Stimulated activated CD4-positive, alpha-beta T cell treated with anti-CD3 and anti-CD28 coated beads, Interleukin-1b, Interleukin-23, amount 100 ng/mL, for 24 hours (primary cell): ENCODE data around the gene KCTD19.
A peak's percentile ranks its signal among the peaks of the same experiment; 100 is the strongest.
"Not testable (repeated sequence)": the region's sequence is repeated elsewhere in the genome, so short reads cannot be mapped to it uniquely, and the experiment has no call there.

Experiments used
- DNase-seq, 4 experiments: peaks; one replicate each; pipeline ENCODE4 v3.0.0-alpha.2; 2020; ENCODE audit warnings: low read depth in 4 of 4, low spot score in 1 of 4

The KCTD19 gene

GRCh38 chr16:67326472-67327309 is at the start of gene KCTD19, which contains the start of gene LRRC36:
Gene KCTD19, minus strand, starts transcription at chr16:67326741. Its CDS starts 34 bp downstream, at chr16:67326707.
Gene LRRC36, plus strand, starts transcription at chr16:67326815. Its CDS starts 48 bp downstream, at chr16:67326863.
- peak in 3 of 4 experiments; percentile 26 to 67 (median 36) for DNase-seq

GRCh38 chr16:67376012-67376411 is 49.5 kb upstream of the KCTD19 start:
- not testable (repeated sequence) for DNase-seq

- DNase-seq: no peak
Observed at GRCh38 chr16:67372664-67373063, 46.1 kb upstream of the KCTD19 start.

GRCh38 chr16:67370661-67371060 is 44.1 kb upstream of the KCTD19 start:
- DNase-seq: no peak

GRCh38 chr16:67364600-67365235 is 38.2 kb upstream of the KCTD19 start:
- DNase-seq: no peak

GRCh38 chr16:67361038-67361437 is 34.5 kb upstream of the KCTD19 start:
- no peak for DNase-seq

GRCh38 chr16:67359540-67360269 is 33.2 kb upstream of the KCTD19 start:
- DNase-seq: not testable (repeated sequence)

- DNase-seq: no peak
Observed at GRCh38 chr16:67357561-67357960, 31.0 kb upstream of the KCTD19 start.

- DNase-seq: no peak
Observed at GRCh38 chr16:67356396-67356795, 29.9 kb upstream of the KCTD19 start.

GRCh38 chr16:67352463-67352862 is 25.9 kb upstream of the KCTD19 start:
- not testable (repeated sequence) for DNase-seq

- DNase-seq: no peak
Observed at GRCh38 chr16:67350324-67350723, 23.8 kb upstream of the KCTD19 start.

GRCh38 chr16:67349172-67349571 is 22.6 kb upstream of the KCTD19 start:
- DNase-seq: no peak

- DNase-seq: no peak
Observed at GRCh38 chr16:67346341-67346740, 19.8 kb upstream of the KCTD19 start.

- DNase-seq: no peak
Observed at GRCh38 chr16:67345401-67345800, 18.9 kb upstream of the KCTD19 start.

GRCh38 chr16:67342616-67343015 is 16.1 kb upstream of the KCTD19 start:
- no peak for DNase-seq

GRCh38 chr16:67341250-67341649 is 14.7 kb upstream of the KCTD19 start:
- no peak for DNase-seq

GRCh38 chr16:67339453-67339852 is 12.9 kb upstream of the KCTD19 start:
- no peak for DNase-seq

- DNase-seq: no peak
Observed at GRCh38 chr16:67336648-67337047, 10.1 kb upstream of the KCTD19 start.

GRCh38 chr16:67336116-67336515 is 9.6 kb upstream of the KCTD19 start:
- DNase-seq: no peak

GRCh38 chr16:67333315-67333714 is 6.8 kb upstream of the KCTD19 start:
- no peak for DNase-seq

- no peak for DNase-seq
Observed at GRCh38 chr16:67329901-67330300, 3.4 kb upstream of the KCTD19 start.

- DNase-seq: no peak
Observed at GRCh38 chr16:67327743-67328142, 1.2 kb upstream of the KCTD19 start.
